A549 (cell line): ENCODE results near the gene IGF1R. TPM values are rescaled to one million over a fixed set of nuclear protein-coding genes. Genes with fewer than 3 reads are reported as not detected.
A peak's percentile ranks its signal among the peaks of the same experiment; 100 is the strongest.

Source experiments
- ATAC-seq, 2 experiments: fragments of 200-7000 bp in 1 of 2; fragments of >200 bp in 1 of 2; cut with Nextera tagmentation in 1 of 2; cut with Tn5 transposase in 1 of 2; 3 replicates each; pipeline versions ENCODE4 v1.8.0 to v1.9.1; 2018 to 2020; ENCODE audit warnings: mild to moderate bottlenecking in 1 of 2, moderate library complexity in 1 of 2
- CTCF ChIA-PET: fragments of 300-600 bp; sonication (Branson Sonifier 250); formaldehyde crosslinking; extraction: SDS; loops from one replicate; lab custom pipeline; 2021; ENCODE audit warnings: antibody characterized with exemption, inconsistent platforms; lab: Yijun Ruan, JAX
- POLR2A ChIA-PET: fragments of 350-600 bp; formaldehyde crosslinking; extraction: SDS; loops from one replicate; lab custom pipeline; 2021; ENCODE audit warnings: antibody characterized with exemption, inconsistent platforms; lab: Yijun Ruan, JAX
- DNase-seq, 2 experiments: peaks; one replicate each; pipeline versions ENCODE4 v3.0.0 to v3.0.0-alpha.2; 2011 to 2016; ENCODE audit warnings: low read depth in 1 of 2, low spot score in 1 of 2
- FAIRE-seq: peaks from 2 replicates; lab custom pipeline; 2011; peaks lifted over from hg19 to GRCh38; lab: Jason Lieb, UNC
- H3K27ac ChIP-seq, 2 experiments: fragments of >200 bp; sonication (Bioruptor Twin); formaldehyde crosslinking; 3 replicates each; pipeline ENCODE4 v1.5.1; 2016 to 2017
- H3K4me1 ChIP-seq: fragments of >200 bp; sonication (Bioruptor Twin); formaldehyde crosslinking; 3 replicates; pipeline ENCODE4 v1.6.1; 2016
- H3K4me2 ChIP-seq: fragments of >200 bp; sonication (Bioruptor Twin); formaldehyde crosslinking; 3 replicates; pipeline ENCODE4 v1.6.1; 2016
- H3K4me3 ChIP-seq: fragments of >200 bp; sonication (Bioruptor Twin); formaldehyde crosslinking; 3 replicates; pipeline ENCODE4 v1.5.1; 2016
- H3K9me3 ChIP-seq: fragments of >200 bp; sonication (Bioruptor Twin); formaldehyde crosslinking; 3 replicates; pipeline ENCODE4 v1.6.1; 2016
- BHLHE40 ChIP-seq: IDR thresholded peaks from 2 replicates; pipeline ENCODE4 v1.6.1; 2012; ENCODE audit warnings: low read depth, low read length, inconsistent platforms
- CBX2 ChIP-seq: fragments of 200-600 bp; sonication (generic); IDR thresholded peaks from 2 replicates; pipeline ENCODE4 v1.6.1; 2016; ENCODE audit warnings: low read depth, mild to moderate bottlenecking, borderline replicate concordance
- CEBPB ChIP-seq, 2 experiments: fragments of >200 bp in 1 of 2; sonication (Bioruptor Twin) in 1 of 2; formaldehyde crosslinking in 1 of 2; IDR thresholded peaks; 2 replicates each; pipeline ENCODE4 v1.6.1; 2012 to 2016
- EP300 ChIP-seq, 2 experiments: fragments of >200 bp; sonication (Bioruptor Twin); formaldehyde crosslinking; IDR thresholded peaks; 2 replicates in 1 of 2; 3 replicates in 1 of 2; pipeline ENCODE4 v1.6.1; 2016 to 2017
- ESRRA ChIP-seq: fragments of 150-350 bp; IDR thresholded peaks from 2 replicates; pipeline ENCODE4 v1.6.1; 2014; ENCODE audit warnings: mild to moderate bottlenecking, low read length, borderline replicate concordance
- FOSB ChIP-seq: fragments of 250-450 bp; sonication (Bioruptor Pico); IDR thresholded peaks from 2 replicates; pipeline ENCODE4 v1.5.0; 2020; ENCODE audit warnings: mild to moderate bottlenecking, moderate library complexity
- FOXS1 ChIP-seq: fragments of 250-450 bp; sonication (Bioruptor Pico); IDR thresholded peaks from 2 replicates; pipeline ENCODE4 v1.5.0; 2020; ENCODE audit warnings: mild to moderate bottlenecking, moderate library complexity
- GATA3 ChIP-seq: IDR thresholded peaks from 2 replicates; pipeline ENCODE4 v1.6.1; 2012; ENCODE audit warnings: borderline replicate concordance
- HDAC2 ChIP-seq: fragments of 200-600 bp; sonication (generic); IDR thresholded peaks from 2 replicates; pipeline ENCODE4 v1.6.1; 2016
- HEYL ChIP-seq: fragments of 250-450 bp; sonication (Bioruptor Pico); IDR thresholded peaks from 2 replicates; pipeline ENCODE4 v1.8.0; 2021; ENCODE audit warnings: mild to moderate bottlenecking, moderate library complexity
- HOXB13 ChIP-seq: fragments of 250-450 bp; sonication (Bioruptor Pico); IDR thresholded peaks from 2 replicates; pipeline ENCODE4 v1.5.0; 2020; ENCODE audit warnings: low read depth, mild to moderate bottlenecking, moderate library complexity
- HOXB5 ChIP-seq: fragments of 250-450 bp; sonication (Bioruptor Pico); IDR thresholded peaks from 2 replicates; pipeline ENCODE4 v1.5.0; 2020; ENCODE audit warnings: mild to moderate bottlenecking, moderate library complexity
- JUN ChIP-seq, 2 experiments: fragments of >200 bp; sonication (Bioruptor Twin); formaldehyde crosslinking; IDR thresholded peaks; 2 replicates in 1 of 2; 3 replicates in 1 of 2; pipeline ENCODE4 v1.6.1; 2016 to 2017
- JUNB ChIP-seq: fragments of >200 bp; sonication (Bioruptor Twin); formaldehyde crosslinking; IDR thresholded peaks from 2 replicates; pipeline ENCODE4 v1.6.1; 2016
- KDM1A ChIP-seq: fragments of 200-600 bp; sonication (generic); IDR thresholded peaks from 2 replicates; pipeline ENCODE4 v1.6.1; 2016; ENCODE audit warnings: low read depth, mild to moderate bottlenecking
- MAFK ChIP-seq: fragments of 450-650 bp; IDR thresholded peaks from 2 replicates; pipeline ENCODE4 v1.6.1; 2014; ENCODE audit not compliant: partially characterized antibody
- MAZ ChIP-seq: fragments of 150-350 bp; IDR thresholded peaks from 2 replicates; pipeline ENCODE4 v1.6.1; 2014; ENCODE audit warnings: antibody characterized with exemption, low read depth, low read length, borderline replicate concordance
- MYC ChIP-seq: IDR thresholded peaks from 2 replicates; pipeline ENCODE4 v1.6.1; 2012; ENCODE audit warnings: mild to moderate bottlenecking, inconsistent platforms, low read length, improper control_type of control experiment, borderline replicate concordance
- NFE2L2 ChIP-seq: fragments of 150-350 bp; conservative IDR thresholded peaks from 2 replicates; pipeline ENCODE4 v1.6.1; 2014; ENCODE audit warnings: low read length
- PHF8 ChIP-seq: fragments of 200-600 bp; sonication (generic); IDR thresholded peaks from 2 replicates; pipeline ENCODE4 v1.6.1; 2016; ENCODE audit warnings: low read depth, mild to moderate bottlenecking, antibody characterized with exemption, moderate library complexity, borderline replicate concordance
- POLR2A ChIP-seq: IDR thresholded peaks from 2 replicates; pipeline ENCODE4 v1.6.1; 2012; ENCODE audit warnings: mild to moderate bottlenecking, low read length
- RARB ChIP-seq: fragments of 250-450 bp; sonication (Bioruptor Pico); IDR thresholded peaks from 2 replicates; pipeline ENCODE4 v1.8.0; 2021; ENCODE audit warnings: mild to moderate bottlenecking, moderate library complexity
- RNF2 ChIP-seq: fragments of 200-600 bp; sonication (generic); IDR thresholded peaks from 2 replicates; pipeline ENCODE4 v1.6.1; 2016; ENCODE audit warnings: low read depth, mild to moderate bottlenecking, antibody characterized with exemption, moderate library complexity, borderline replicate concordance
- SMC3 ChIP-seq: fragments of >200 bp; sonication (Bioruptor Twin); formaldehyde crosslinking; IDR thresholded peaks from 3 replicates; pipeline ENCODE4 v1.6.1; 2018; ENCODE audit warnings: inconsistent platforms
- SREBF2 ChIP-seq: fragments of 450-650 bp; IDR thresholded peaks from 2 replicates; pipeline ENCODE4 v1.6.1; 2014; ENCODE audit warnings: mild to moderate bottlenecking, moderate library complexity
- TFCP2L1 ChIP-seq: fragments of 250-450 bp; sonication (Bioruptor Pico); IDR thresholded peaks from 2 replicates; pipeline ENCODE4 v1.5.0; 2021; ENCODE audit warnings: mild to moderate bottlenecking
- TP53 ChIP-seq: fragments of 250-450 bp; sonication (Bioruptor Pico); IDR thresholded peaks from 2 replicates; pipeline ENCODE4 v1.5.0; 2021; ENCODE audit warnings: mild to moderate bottlenecking, moderate library complexity
- ZFP36 ChIP-seq: fragments of 450-650 bp; IDR thresholded peaks from 2 replicates; pipeline ENCODE4 v1.6.1; 2014; ENCODE audit warnings: borderline replicate concordance; ENCODE audit not compliant: partially characterized antibody
- ZNF302 ChIP-seq: fragments of 250-450 bp; sonication (Bioruptor Pico); IDR thresholded peaks from 2 replicates; pipeline ENCODE4 v1.9.0; 2021; ENCODE audit warnings: inconsistent platforms, mild to moderate bottlenecking, moderate library complexity
- ZSCAN20 ChIP-seq: fragments of 250-450 bp; sonication (Bioruptor Pico); IDR thresholded peaks from 2 replicates; pipeline ENCODE4 v1.8.0; 2022; ENCODE audit warnings: mild to moderate bottlenecking, moderate library complexity
- WGBS: methylation state at CpG from one replicate; pipeline ENCODE4 v1.1.6; 2017; ENCODE audit errors: missing lambda C conversion rate; 5-methylcytosine and 5-hydroxymethylcytosine counted together
- polyA minus RNA-seq: library from RNA; depleted of rRNA, polyadenylated mRNA; stranded (reverse); fragments of >200 nt; gene quantifications from 2 replicates; pipeline ENCODE4 v1.2.3, GENCODE V29; 2011; rRNA and poly(A)+ RNA removed
- polyA plus RNA-seq, 4 experiments: library from polyadenylated mRNA; depleted of rRNA in 3 of 4; stranded (reverse); fragments of >200 nt; fragmentation: RNase III in 1 of 4; extraction: RNeasy Plus Mini Kit Qiagen cat#74134 plus additional on column Dnase treatment in 1 of 4; gene quantifications; 2 replicates in 3 of 4; 3 replicates in 1 of 4; pipeline ENCODE4 v1.2.3, GENCODE V29; 2011 to 2017
- TF ChIP-seq, protein P1 (sequence below): IDR thresholded peaks from 2 replicates; pipeline ENCODE4 v1.6.1; 2012
- TF ChIP-seq, protein P2 (sequence below): fragments of 150-350 bp; IDR thresholded peaks from 2 replicates; pipeline ENCODE4 v1.6.1; 2014; ENCODE audit warnings: low read depth, mild to moderate bottlenecking, low read length
- TF ChIP-seq, protein P3 (sequence below): fragments of >200 bp; sonication (Bioruptor Twin); formaldehyde crosslinking; IDR thresholded peaks from 3 replicates; pipeline ENCODE4 v1.6.1; 2016
- TF ChIP-seq, protein P4 (sequence below): fragments of 250-450 bp; sonication (Bioruptor Pico); IDR thresholded peaks from 2 replicates; pipeline ENCODE4 v1.5.0; 2020; ENCODE audit warnings: low read depth, mild to moderate bottlenecking, moderate library complexity
- TF ChIP-seq, protein P5 (sequence below): fragments of >200 bp; sonication (Bioruptor Twin); formaldehyde crosslinking; IDR thresholded peaks from 3 replicates; pipeline ENCODE4 v1.5.1; 2016

IGF1R gene
- polyA plus RNA-seq (2011; rRNA removed) (69.5 and 117 TPM in 2 replicates), polyA plus RNA-seq (2017; fragmentation: RNase III; extraction: RNeasy Plus Mini Kit Qiagen cat#74134 plus additional on column Dnase treatment) (38.5 to 48.4 TPM (median 42.6 TPM) in 3 replicates), polyA minus RNA-seq (348 and 449 TPM in 2 replicates)
- 53.7 and 64.5 TPM in 2 replicates for polyA plus RNA-seq (2012; cell fraction: cytosol; rRNA removed)
- 140 and 145 TPM in 2 replicates for polyA plus RNA-seq (2012; cell fraction: nucleus; rRNA removed)

DNA sequence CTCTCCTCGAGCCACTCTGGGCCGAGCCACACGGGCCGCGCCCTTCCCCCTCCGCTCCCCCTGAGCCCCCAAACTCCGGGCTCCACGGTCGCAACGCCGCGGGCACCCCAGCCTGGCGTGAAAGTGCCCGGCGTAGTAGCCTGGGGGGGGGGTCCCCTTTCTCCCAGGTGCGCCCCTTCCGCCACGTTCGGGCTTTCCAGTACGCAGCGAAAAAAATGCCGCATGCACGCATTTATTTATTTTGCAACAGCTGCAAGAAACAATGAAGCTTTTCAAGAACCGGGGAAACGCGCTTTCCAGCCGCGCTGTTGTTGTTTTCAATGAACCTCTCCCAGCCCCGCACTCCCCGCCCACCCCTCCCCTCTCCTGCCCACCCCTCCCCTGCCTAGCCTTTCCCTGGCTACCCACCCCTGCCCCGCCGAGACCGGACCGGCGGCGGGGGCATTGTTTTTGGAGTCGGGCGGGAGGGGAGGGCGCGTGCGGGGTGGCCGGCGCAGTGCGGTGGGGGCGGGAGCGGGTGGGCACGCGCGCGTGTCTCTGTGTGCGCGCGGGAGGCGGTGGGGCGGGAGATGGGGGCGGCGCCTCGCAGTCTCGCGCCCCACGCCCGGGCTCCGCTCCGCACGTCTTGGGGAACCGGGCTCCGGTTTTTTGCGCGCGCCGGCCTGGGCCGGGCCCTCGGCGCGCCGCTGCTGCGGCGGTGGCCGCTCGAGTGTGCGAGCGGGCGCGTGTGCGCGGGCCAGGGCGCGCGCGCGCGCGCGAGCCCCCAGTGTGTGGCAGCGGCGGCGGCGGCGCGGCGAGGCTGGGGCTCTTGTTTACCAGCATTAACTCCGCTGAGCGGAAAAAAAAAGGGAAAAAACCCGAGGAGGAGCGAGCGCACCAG lies at the start of gene IGF1R:
TSS of gene IGF1R (plus strand) at position 766 of the 880 bp plus-strand sequence. CDS start 1,043 bp downstream, outside the sequence.
- H3K9me3 ChIP-seq: no peaks in the 10 kb centered on the region
- H3K4me3 ChIP-seq: peak within 1 kb of the TSS; percentile 84
- ChIA-PET POLR2A (interaction anchor here (0.6 to 1.5 kb wide), 9 partner anchors 8 to 429 kb away, joined by 3 to 6 read pairs (median 4); no protein-coding TSS in a partner anchor), CTCF (interaction anchor here (0.7 to 9.3 kb wide), 36 partner anchors 12 to 457 kb away, joined by 3 to 89 read pairs (median 4); partner anchors contain the start of gene SYNM)
- WGBS: 1% methylated on average over 30 of the region's 106 CpGs
- FAIRE-seq: no peak
- peak; percentile 51 to 55 for ATAC-seq
- peak; percentile 79 to 92 for DNase-seq
- H3K4me1 ChIP-seq: peaks cover 21% of the 10 kb centered on the region
- H3K27ac ChIP-seq: peak within 1 kb of the TSS; percentile 96 to 97
- peak within 1 kb of the TSS; percentile 79 for H3K4me2 ChIP-seq
- no peak for TF ChIP-seq TFCP2L1
- TF ChIP-seq GATA3: no peak
- no peak for TF ChIP-seq SREBF2
- no peak for TF ChIP-seq RARB
- TF ChIP-seq JUNB: no peak
- TF ChIP-seq POLR2A: no peak
- TF ChIP-seq ZFP36: no peak
- TF ChIP-seq BHLHE40: no peak
- no peak for TF ChIP-seq HEYL (CRISPR knock-in tag)
- TF ChIP-seq, protein P1, sequence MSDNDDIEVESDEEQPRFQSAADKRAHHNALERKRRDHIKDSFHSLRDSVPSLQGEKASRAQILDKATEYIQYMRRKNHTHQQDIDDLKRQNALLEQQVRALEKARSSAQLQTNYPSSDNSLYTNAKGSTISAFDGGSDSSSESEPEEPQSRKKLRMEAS: peak; percentile 61
- 0 out of 2 replicates have a peak, but pooled peaks have one; percentile 31 for TF ChIP-seq FOXS1
- no peak for TF ChIP-seq HDAC2
- TF ChIP-seq, protein P2, sequence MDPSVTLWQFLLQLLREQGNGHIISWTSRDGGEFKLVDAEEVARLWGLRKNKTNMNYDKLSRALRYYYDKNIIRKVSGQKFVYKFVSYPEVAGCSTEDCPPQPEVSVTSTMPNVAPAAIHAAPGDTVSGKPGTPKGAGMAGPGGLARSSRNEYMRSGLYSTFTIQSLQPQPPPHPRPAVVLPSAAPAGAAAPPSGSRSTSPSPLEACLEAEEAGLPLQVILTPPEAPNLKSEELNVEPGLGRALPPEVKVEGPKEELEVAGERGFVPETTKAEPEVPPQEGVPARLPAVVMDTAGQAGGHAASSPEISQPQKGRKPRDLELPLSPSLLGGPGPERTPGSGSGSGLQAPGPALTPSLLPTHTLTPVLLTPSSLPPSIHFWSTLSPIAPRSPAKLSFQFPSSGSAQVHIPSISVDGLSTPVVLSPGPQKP: no peak
- TF ChIP-seq MAFK: no peak
- TF ChIP-seq RNF2: no peak
- TF ChIP-seq, protein P3, sequence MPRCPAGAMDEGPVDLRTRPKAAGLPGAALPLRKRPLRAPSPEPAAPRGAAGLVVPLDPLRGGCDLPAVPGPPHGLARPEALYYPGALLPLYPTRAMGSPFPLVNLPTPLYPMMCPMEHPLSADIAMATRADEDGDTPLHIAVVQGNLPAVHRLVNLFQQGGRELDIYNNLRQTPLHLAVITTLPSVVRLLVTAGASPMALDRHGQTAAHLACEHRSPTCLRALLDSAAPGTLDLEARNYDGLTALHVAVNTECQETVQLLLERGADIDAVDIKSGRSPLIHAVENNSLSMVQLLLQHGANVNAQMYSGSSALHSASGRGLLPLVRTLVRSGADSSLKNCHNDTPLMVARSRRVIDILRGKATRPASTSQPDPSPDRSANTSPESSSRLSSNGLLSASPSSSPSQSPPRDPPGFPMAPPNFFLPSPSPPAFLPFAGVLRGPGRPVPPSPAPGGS: no peak; the same call in 2 of the 3 replicates
- peak in 1 of 2 experiments; percentile 48; a peak in 2 of 4 replicates for TF ChIP-seq CEBPB (IDR thresholded peaks at IDR 0.05)
- TF ChIP-seq EP300 (IDR thresholded peaks at IDR 0.05): peak in 1 of 2 experiments; percentile 33; a peak in 1 of 5 replicates
- TF ChIP-seq PHF8: 0 out of 2 replicates have a peak, but pooled peaks have one; percentile 25
- no peak for TF ChIP-seq FOSB (CRISPR knock-in tag)
- peak; percentile 64 to 67 for TF ChIP-seq JUN (IDR thresholded peaks at IDR 0.05)
- no peak for TF ChIP-seq KDM1A
- TF ChIP-seq TP53 (CRISPR knock-in tag): no peak
- no peak for TF ChIP-seq ESRRA
- TF ChIP-seq ZNF302 (CRISPR knock-in tag): no peak
- TF ChIP-seq HOXB13: no peak
- peak; percentile 78 for TF ChIP-seq HOXB5
- TF ChIP-seq, protein P4, sequence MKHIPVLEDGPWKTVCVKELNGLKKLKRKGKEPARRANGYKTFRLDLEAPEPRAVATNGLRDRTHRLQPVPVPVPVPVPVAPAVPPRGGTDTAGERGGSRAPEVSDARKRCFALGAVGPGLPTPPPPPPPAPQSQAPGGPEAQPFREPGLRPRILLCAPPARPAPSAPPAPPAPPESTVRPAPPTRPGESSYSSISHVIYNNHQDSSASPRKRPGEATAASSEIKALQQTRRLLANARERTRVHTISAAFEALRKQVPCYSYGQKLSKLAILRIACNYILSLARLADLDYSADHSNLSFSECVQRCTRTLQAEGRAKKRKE (CRISPR knock-in tag): peak; percentile 74; the same call in 1 of the 2 replicates
- TF ChIP-seq CBX2: no peak
- TF ChIP-seq SMC3: peak; percentile 36; the same call in 1 of the 3 replicates
- TF ChIP-seq MAZ: peak; percentile 87; the same call in 1 of the 2 replicates
- peak; percentile 82 for TF ChIP-seq MYC
- 0 out of 2 replicates have a peak, but pooled peaks have one; percentile 26 for TF ChIP-seq ZSCAN20 (CRISPR knock-in tag)
- no peak for TF ChIP-seq NFE2L2
- TF ChIP-seq, protein P5, sequence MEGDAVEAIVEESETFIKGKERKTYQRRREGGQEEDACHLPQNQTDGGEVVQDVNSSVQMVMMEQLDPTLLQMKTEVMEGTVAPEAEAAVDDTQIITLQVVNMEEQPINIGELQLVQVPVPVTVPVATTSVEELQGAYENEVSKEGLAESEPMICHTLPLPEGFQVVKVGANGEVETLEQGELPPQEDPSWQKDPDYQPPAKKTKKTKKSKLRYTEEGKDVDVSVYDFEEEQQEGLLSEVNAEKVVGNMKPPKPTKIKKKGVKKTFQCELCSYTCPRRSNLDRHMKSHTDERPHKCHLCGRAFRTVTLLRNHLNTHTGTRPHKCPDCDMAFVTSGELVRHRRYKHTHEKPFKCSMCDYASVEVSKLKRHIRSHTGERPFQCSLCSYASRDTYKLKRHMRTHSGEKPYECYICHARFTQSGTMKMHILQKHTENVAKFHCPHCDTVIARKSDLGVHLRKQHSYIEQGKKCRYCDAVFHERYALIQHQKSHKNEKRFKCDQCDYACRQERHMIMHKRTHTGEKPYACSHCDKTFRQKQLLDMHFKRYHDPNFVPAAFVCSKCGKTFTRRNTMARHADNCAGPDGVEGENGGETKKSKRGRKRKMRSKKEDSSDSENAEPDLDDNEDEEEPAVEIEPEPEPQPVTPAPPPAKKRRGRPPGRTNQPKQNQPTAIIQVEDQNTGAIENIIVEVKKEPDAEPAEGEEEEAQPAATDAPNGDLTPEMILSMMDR: peak; percentile 4; the same call in 2 of the 3 replicates
